PFSK-1 (cell line): ENCODE results near the gene CD274.

Source experiments
- FOXP2 ChIP-seq: optimal IDR thresholded peaks from 2 replicates; pipeline ENCODE3; 2011; ENCODE audit warnings: borderline replicate concordance, control low read depth, inconsistent platforms; ENCODE audit not compliant: insufficient read depth; ENCODE audit errors: extremely low read length, extremely low read depth
- POLR2AphosphoS5 ChIP-seq: IDR thresholded peaks from 2 replicates; pipeline ENCODE4 v1.6.1; 2012; ENCODE audit warnings: low read depth, mild to moderate bottlenecking, control low read depth, low read length, moderate library complexity
- SIN3A ChIP-seq: IDR thresholded peaks from 2 replicates; pipeline ENCODE4 v1.6.1; 2012; ENCODE audit warnings: mild to moderate bottlenecking, low read length, moderate library complexity, borderline replicate concordance; ENCODE audit not compliant: insufficient read depth
- TAF1 ChIP-seq: IDR thresholded peaks from 2 replicates; pipeline ENCODE4 v1.6.1; 2012; ENCODE audit warnings: low read length, control low read depth, borderline replicate concordance; ENCODE audit not compliant: insufficient read depth
- TF ChIP-seq, protein P1 (sequence below), 2 experiments: IDR thresholded peaks; 2 replicates each; pipeline versions ENCODE4 v1.6.1 to v1.8.0; 2011 to 2012; ENCODE audit warnings: low read depth in 2 of 2, low read length in 2 of 2, control low read depth in 1 of 2, inconsistent platforms in 1 of 2, mild to moderate bottlenecking in 1 of 2, moderate library complexity in 1 of 2; ENCODE audit not compliant: insufficient read depth in 1 of 2

DNA sequence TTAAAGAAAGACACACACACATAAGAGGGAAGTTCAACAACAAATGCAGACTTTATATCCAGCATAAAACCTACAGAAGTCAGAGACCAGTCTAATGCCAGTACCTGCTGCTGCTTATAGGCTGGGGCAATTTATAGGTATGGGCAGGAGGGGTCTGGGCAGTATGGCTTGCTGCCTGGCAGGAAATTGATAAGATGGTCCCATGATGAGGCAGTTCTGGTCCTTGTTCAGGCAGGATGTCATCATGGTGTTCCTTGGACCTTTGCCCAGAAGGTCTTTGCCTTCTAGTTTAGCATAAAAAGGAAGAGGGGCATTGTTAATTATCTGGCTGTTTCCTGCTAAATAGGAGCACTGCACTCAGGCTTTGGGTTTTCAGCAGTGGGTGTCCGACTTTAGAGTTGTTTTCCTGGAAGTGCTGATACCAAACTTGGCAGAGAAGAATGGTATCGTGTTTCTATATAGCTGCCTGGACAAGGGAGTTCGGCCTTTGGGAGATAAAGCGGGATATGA is 49.6 kb downstream of the CD274 start:
- TF ChIP-seq TAF1 (no peak), POLR2AphosphoS5 (no peak), FOXP2 (no peak), SIN3A (no peak)
- TF ChIP-seq, protein P1, sequence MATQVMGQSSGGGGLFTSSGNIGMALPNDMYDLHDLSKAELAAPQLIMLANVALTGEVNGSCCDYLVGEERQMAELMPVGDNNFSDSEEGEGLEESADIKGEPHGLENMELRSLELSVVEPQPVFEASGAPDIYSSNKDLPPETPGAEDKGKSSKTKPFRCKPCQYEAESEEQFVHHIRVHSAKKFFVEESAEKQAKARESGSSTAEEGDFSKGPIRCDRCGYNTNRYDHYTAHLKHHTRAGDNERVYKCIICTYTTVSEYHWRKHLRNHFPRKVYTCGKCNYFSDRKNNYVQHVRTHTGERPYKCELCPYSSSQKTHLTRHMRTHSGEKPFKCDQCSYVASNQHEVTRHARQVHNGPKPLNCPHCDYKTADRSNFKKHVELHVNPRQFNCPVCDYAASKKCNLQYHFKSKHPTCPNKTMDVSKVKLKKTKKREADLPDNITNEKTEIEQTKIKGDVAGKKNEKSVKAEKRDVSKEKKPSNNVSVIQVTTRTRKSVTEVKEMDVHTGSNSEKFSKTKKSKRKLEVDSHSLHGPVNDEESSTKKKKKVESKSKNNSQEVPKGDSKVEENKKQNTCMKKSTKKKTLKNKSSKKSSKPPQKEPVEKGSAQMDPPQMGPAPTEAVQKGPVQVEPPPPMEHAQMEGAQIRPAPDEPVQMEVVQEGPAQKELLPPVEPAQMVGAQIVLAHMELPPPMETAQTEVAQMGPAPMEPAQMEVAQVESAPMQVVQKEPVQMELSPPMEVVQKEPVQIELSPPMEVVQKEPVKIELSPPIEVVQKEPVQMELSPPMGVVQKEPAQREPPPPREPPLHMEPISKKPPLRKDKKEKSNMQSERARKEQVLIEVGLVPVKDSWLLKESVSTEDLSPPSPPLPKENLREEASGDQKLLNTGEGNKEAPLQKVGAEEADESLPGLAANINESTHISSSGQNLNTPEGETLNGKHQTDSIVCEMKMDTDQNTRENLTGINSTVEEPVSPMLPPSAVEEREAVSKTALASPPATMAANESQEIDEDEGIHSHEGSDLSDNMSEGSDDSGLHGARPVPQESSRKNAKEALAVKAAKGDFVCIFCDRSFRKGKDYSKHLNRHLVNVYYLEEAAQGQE (IDR thresholded peaks at IDR 0.05; ENCODE audit: insufficient read depth in 1 of 2, low read depth in 2 of 2, low read length in 2 of 2), result no peak
